ENCODE results near the gene TAC3.
"Not testable (repeated sequence)": the region's sequence is repeated elsewhere in the genome, so short reads cannot be mapped to it uniquely, and the experiment has no call there.

Gene TAC3

DNA sequence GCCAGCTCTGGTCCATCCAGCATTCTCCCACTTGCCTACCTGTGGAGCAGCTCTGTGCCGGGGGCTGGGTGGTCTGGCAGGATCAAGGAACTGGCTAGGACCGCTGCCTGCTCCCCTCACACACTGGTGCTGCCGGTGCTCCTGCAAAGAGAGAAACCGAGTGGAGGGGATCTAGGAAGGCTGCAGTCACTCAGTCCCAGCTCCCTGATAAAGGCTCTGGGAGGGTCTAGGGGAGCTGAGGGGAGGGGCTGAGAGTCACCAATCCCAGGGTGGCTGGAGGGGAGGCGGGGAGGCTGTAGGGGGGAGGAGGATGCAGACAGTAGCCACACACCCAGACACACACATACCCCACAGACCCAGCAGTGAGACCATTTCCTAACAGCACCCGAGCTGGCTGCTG lies at the start of gene TAC3:
Gene TAC3, minus strand, starts transcription at position 182 of the 400 bp plus-strand sequence. CDS start 732 bp downstream, outside the sequence.
- DNase-seq (ENCODE audit: low read depth) = no peak

DNA sequence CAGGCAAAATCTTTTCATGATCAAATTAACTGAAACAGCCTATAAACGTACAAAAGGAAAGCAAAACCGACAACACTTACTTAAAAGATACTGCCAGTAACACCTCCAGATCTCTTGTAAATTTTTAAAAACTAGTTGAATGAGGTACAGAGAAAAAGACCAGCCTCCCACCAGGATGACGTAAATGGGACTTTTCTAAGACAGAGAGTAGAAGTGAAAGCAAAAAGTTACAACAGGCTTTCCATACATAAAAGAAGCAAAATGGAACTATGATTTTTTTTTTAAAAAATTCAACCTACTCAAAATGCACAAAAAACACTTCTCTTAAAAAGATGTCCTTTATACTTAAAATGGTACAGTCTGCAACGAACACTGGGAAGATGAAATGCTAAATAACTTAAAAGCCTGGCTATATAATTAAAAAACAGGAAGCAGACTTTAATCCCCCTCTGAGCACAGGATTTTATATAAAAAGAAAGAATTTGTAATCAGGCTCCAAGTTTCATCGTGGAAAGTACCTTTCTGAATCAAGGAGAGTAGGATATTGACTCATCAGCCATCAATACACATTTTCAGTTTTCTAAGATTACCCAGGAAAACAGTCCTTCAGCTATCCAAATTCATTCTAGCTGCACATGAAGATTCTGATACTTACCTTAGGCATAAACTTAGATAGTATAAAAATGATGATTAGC lies 47.8 kb upstream of the TAC3 start:
- DNase-seq (ENCODE audit: low read depth) = no peak

DNA sequence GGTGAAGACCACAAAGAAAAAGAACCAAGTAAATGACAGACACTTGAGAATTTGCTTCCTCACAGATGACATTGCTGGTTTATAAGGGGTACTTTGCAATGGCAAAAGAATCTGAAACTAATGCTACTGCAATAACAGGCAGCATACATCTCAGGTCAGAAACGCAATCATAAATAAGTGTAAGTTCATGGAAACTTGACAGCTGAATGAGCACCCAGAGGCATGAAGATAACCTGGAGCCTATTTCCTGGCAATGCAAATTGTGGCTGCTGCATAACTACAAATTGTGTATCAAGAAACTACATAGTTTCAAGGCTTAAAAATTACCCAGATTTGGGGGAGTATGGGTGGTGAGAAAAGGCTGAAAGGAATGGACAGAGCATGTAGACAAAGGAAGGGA lies 42.1 kb upstream of the TAC3 start:
- DNase-seq (ENCODE audit: low read depth) = no peak

DNA sequence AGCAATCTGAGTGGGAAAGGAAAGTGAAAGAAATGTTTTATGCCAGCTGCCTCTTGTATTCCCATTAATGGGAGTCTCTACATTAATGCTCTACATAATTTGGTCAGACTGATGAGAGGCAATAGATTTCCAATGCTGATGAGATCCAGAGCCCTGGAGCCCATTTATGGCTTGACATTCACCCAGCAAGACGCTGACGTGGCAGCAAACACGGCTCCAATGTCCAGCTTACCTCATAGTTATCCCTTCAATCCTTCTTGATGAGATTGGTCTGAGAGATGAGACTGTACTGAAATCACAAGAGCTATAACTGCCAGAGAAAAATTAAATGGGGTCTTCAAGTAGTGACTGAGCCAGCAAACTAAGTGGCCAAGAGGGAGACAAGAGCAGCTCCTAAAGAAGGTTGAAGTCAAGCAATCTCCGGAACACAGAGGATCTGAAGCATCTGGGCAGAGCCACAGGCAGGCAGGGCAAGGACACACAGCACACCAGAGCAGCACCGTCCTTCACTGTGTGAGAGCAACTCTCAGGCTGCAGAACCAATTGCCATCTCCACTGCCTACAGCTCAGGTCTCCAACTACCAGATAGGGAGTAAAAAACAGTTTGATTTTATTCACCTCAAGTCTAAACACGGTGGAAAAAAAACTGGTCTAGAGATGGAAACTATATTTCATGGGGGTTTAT lies 40.9 kb upstream of the TAC3 start:
- no peak for DNase-seq (ENCODE audit: low read depth)

DNA sequence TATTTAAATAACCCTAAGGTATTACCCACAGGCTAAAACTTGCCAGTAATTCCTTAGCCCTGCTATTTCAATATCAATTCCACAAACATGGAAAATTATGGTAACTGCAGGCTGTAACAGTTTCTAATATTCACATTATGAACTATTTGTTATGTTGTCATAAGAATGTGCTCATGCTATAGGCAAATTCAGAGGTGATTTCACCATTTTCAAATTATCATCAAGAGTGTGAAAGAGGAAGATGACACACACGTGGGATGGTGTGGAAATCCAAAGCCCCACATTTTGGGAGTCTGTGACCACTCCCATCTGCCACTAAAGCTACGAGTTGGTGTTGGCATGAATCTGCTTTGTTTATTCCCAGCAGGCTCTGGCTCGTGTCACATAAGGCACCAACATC lies 39.5 kb upstream of the TAC3 start:
- no peak for DNase-seq (ENCODE audit: low read depth)

DNA sequence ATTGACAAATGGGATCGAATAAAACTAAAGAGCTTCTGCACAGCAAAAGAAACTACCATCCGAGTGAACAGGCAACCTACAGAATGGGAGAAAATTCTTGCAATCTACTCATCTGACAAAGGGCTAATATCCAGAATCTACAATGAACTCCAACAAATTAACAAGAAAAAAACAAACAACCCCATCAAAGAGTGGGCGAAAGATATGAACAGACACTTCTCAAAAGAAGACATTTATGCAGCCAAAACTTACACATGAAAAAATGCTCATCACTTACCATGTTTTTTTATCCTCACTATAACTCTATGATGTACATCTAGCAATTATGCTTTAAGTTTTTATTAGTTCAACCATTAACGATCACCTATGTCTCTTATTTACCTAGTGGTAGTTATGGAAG lies 37.6 kb upstream of the TAC3 start:
- not testable (repeated sequence) for DNase-seq (ENCODE audit: low read depth)

DNA sequence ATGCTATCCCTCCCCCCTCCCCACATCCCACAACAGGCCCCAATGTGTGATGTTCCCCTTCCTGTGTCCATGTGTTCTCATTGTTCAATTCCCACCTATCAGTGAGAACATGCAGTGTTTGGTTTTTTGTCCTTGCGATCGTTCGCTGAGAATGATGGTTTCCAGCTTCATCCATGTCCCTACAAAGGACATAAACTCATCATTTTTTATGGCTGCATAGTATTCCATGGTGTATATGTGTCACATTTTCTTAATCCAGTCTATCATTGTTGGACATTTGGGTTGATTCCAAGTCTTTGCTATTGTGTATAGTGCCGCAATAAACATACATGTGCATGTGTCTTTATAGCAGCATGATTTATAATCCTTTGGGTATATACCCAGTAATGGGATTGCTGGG lies 36.8 kb upstream of the TAC3 start:
- DNase-seq (ENCODE audit: low read depth) = not testable (repeated sequence)

DNA sequence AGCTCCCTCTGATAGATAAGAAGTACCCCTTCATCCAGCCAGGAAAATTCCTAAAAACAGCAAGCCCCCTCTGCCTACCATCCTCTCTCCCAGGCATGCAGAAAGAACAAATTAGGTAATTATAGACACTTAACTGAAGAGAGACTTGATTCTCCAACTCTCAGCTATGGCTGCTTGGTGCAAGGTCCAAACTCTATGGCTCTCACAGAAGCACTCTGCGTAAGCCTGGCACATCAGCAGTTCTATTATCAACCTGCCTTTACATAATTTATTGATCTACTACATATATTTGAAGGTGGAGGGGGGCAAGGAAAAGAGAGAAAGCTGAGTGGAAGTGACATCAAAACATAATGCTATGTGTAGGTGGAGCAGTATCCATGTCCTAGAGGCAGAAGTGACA lies 34.7 kb upstream of the TAC3 start:
- no peak for DNase-seq (ENCODE audit: low read depth)

DNA sequence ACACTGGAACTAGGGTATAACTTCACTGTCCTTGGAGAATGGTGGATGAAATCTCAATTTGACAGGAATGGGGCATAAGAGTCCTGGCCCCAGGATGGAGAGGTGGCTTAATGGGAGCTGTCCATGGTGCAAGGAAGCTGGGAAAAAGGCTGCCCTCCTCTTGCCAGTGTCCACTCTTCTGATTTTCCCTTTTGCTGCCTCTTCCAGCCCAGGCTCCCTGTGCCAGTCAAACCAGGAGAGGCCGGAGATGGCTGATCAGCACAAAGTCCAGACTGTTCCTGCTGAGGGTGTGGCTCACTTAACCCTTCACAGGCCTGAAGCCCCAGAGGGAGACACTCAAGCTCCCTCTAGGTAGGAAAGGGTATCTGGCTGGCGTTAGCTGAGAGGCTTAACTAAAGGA lies 33.6 kb upstream of the TAC3 start, which contains the start of gene MYO1A:
Gene MYO1A, minus strand, starts transcription at position 240 of the 400 bp plus-strand sequence. CDS start 1,806 bp downstream, outside the sequence.
- no peak for DNase-seq (ENCODE audit: low read depth)

DNA sequence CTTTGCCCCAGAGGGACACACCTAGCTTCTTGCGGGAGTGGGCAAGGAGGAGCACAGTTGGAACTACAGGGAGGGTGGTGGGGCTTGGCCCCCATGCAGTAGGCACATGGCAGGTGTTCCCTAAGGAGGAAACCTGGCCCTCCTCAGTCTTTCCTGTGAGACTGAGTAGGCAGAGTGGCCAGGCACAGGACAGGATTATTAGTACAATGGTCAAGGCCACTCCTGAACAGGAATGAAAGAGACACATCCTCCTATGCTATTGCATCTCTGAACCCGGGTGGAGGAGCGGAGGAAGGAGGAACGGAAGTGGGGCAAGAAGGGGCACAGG lies 32.8 kb upstream of the TAC3 start:
- no peak for DNase-seq (ENCODE audit: low read depth)

DNA sequence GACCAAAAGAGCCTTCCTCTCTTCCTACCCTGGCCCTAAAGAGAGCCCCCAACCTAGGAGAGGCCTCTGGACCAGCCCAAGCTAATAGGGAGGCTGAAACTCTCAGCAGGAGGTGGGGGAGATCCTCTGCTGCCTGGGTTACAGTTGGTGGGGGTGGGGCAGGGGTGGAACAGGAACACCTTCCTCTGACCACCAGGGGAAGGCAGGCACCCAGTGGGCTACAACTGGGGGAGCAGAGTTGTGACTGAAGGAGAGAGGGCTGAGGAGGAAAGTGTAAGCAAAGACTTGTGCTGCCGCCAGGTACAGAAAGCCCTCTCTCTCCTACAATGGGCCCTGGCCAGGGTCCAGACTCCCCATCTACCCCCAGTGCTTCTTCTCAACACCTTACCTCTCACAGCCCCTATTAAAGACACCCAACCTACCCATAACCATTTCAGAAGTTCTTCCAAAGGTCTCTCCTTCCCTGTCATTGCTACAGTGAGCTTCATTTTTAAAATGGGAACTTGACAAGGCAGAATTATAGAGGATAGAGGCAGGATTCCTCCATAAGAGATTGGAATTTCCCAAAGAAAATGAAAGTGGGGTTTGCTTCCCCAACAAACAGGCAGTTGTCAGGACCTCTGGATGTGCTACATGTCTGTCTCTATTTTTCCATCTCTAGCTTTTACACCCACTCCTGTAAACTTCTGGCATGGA lies 32.2 kb upstream of the TAC3 start:
- no peak for DNase-seq (ENCODE audit: low read depth)

DNA sequence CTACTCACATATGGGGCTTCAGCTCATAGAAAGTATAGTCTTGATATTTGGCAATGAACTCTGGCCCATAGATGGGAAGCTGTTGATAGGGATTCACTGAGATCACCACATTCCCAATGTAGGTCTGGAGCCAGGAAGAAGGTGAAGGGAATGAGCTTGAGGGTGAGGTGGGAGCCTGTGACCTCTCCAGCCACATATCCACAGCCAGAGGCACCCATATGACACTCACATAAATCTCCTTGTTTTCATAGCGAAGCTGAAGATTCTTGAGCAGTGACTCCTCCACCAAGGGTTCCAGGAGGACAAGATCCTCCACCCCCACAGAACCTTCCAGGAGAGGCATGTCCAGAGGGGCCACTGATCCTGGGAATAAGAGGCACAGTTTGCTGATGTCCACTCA lies 31.7 kb upstream of the TAC3 start:
- DNase-seq (ENCODE audit: low read depth) = no peak

DNA sequence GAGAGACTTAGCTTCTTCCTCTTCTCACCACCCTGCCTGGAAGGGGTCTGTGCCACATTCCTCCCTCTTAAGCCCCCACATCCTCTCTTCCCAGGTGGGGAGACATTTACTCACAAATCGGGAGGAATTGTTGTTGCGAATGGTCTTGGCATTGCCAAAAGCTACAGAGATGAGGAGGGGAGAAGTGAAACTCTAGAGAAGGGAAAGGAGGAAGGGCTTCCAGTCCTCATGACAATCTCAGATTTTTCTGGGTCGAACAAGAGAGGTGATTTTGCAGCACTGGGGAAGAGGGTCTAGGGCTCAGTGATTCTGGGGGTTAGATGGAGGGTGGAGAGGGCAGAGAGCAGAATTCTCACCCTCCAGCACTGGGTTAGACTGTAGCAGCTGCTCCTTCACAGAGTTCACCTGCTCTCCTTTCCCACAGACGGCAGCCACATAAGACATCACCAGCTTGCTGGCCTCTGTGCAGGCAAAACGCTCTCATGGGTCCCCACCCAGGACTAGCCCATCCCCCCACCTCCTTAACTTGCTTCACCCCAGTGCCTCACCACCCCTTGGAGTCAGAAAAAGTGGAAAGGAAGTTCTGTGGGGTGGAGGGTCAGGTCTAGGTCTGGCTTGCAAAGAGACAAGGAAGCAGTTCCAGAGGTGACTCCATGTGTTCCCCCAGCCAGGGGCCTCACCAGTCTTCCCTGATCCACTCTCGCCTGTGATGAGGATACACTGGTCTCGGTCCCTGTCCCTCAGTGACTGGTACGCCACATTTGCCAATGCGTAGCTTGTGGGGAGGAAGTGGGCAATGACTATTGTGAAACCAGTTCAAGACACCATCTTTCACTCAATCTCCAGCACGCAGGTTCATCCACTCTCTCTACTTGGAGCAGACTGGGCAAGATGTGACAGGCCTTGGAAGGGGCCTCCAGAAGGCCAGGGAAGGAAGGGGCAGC lies 30.9 kb upstream of the TAC3 start:
- no peak for DNase-seq (ENCODE audit: low read depth)

DNA sequence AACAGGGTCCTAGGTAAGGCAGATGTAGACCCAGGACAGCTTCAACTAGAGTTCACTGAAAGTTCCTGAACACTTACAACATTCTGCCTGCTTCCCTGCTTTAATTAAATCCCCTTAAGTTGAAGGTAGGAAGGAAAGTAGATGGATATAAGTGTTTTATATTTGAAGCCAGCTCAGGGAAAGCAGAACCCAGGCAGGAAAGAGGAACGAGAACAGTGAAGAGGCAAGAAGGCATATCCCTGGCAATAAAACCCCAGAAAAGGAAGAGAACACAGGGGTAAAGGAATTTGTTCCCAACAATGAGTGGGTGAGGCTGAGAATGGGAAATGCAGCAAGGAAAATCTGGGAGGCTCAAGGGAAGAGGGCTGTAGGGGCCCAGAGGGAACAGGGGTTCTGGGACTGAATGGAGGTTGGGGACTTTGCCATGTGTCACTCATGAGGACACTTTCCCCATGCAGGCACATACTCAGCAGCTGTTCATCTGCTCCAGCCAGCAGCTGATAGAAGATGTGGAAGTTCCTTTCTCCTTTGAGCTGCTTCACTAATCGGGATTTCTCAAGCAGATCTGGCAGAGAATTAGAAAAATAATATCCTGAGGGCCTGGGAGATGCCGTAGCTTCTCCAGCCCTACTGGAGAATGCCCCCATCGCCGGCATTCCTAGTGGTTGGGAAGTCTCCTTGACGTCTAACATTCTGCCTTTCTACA lies 29.9 kb upstream of the TAC3 start:
- DNase-seq (ENCODE audit: low read depth) = no peak

DNA sequence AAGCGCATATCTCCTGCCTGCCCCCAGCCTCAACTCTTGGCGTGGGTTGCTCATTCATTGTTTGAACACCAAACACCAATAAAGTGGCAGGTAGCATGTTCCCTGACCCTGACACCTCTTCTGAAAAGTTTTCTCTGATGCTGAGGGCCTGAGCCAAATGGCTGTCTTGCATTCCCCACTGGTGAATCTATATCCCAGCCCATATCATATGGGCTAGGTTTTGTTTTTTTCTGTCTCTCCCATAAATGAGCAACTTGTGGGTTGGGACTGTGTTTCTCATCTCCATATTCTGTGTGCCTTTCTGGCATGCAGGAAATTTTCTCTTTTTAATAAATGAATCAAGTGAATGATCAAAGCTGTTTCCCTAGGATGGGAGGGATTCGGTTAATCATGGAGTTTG lies 28.6 kb upstream of the TAC3 start:
- DNase-seq (ENCODE audit: low read depth) = no peak

DNA sequence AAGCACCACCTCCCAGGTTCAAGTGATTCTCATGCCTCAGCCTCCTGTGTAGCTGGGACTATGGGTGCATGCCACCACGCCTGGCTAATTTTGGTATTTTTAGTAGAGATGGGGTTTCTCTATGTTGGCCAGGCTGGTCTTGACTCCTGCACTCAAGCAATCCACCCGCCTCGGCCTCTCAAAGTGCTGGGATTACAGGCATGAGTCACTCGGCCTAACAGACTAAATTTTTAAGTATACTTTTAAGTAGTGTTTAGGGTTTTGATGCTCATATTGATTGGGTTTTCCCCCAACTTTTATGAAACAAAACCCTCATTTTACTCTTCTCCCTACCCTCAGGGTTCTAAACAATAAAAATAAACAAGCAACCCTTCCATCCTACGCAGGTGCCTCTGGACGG lies 28.1 kb upstream of the TAC3 start:
- DNase-seq (ENCODE audit: low read depth) = no peak

DNA sequence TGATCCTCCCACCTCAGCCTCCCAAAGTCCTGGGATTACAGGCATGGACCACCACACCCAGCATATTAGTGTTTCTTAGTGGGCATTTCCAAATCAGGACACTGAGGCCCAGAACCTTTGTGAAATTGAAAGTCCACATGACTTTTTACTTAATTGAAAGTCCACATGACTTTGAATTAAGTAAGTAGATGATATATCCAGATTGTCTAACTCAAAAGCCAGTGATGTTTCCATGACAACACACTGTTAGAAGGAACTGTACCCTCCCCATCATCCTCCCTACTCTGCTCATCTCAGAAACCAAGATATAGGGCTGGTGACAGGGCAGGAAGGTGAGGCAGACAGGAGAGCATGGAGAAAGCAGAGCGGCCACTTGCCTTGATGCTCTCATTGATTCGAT lies 26.4 kb upstream of the TAC3 start:
- DNase-seq (ENCODE audit: low read depth) = no peak

DNA sequence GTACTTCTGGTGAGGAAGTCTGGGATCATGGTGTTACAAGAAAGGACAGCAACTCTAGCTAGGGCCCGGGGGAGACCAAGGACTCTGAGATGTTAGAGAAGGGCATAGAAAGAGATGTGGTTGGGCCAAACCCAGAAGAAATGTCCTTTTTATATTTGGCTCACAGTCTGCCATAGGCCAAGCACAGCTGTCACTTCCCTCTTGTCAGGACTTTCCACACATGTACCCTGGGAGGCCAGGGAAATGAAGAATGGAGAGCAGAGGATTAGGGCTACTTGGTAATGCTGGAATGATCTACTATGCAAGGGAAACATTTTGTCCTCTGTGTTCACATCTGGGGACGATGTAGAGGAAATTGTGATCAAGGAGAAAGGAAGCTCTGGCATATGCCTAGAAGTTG lies 24.4 kb upstream of the TAC3 start:
- no peak for DNase-seq (ENCODE audit: low read depth)

DNA sequence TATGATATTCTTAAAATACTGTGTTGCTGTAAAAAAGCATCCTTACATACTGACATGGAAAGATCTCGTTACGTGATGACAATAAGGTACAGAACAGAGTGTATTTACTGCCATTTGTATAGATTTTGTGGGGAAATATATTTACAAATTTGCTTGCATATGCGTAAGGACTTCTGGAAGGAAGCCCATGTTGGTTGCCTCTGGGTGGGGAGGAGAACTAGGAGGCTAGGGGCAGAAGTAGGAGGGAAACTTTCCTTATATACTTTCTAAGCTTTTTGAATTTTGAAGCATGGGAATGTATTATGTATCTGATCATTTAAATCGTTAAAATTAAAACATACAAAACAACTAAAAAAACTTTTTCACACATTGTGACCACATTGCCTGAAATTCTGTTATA lies 23.9 kb upstream of the TAC3 start:
- no peak for DNase-seq (ENCODE audit: low read depth)

DNA sequence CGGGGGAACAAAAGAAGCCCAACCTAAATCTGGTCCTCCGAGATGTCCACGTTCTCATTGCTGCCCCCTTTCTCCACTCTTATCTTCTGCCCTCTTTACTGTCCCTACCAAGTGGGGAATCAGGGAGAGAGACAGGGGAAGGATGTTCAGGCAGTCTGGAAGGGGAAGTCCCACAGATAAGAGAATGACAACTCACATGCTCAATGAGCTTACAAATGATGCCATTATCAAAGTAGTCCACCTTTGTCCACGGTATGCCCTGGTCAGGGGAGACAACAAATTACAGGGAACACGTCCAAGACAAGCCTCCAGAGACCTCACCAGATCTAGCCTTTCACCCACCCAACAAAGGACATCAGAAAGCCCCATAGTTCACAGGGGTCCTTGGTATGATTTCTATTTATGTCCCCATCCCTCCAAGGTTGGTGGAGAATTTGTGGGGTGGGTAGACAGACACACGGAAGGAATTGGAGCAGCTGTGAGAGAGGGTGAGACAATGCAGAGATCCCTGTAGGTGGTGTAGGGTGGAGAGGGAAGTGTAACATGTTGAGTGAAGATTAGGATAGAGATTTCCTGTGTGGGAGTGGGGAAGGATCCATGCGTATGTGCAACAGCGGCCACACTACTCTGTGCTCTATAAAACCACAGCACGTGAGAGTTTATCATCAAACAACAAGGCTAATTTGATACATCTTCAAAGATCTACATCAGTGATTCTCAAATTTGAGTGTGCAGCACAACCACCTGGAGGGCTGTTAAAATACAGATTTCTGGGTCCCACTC lies 22.9 kb upstream of the TAC3 start:
- DNase-seq (ENCODE audit: low read depth) = no peak

DNA sequence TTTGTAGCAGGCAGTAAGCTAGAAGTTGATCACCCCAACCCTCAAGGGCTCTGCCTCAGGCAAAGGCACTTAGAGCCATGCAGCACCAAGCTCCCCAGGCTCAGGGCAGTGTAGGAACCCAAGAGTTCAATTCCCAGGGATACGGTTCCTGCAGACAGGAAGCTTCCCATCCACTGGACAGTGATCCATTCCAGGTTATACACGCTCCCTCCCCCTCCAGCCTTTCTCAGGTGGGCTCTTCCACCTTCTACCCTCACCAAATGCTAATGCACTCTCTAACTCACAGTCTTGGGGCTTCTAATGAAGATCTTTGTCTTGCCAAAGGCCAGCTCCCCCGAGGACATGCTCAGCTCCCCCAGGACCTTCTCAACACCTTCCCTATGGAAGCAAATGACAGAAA lies 20.9 kb upstream of the TAC3 start:
- DNase-seq (ENCODE audit: low read depth) = no peak
